Lung (tissue), 12 donors: Measurements from ENCODE around the gene ZNF536. TPM values are rescaled to one million over a fixed set of nuclear protein-coding genes. Genes with fewer than 3 reads are reported as not detected.
"Not testable (repeated sequence)": the region's sequence is repeated elsewhere in the genome, so short reads cannot be mapped to it uniquely, and the experiment has no call there.

Experiments
- ATAC-seq: fragments of 200-7000 bp; cut with Tn5 transposase; one replicate; pipeline ENCODE4 v1.9.1; 2020; ENCODE audit warnings: moderate number of reproducible peaks; ENCODE audit not compliant: insufficient read depth, low FRiP score
- DNase-seq, 3 donors: peaks; one replicate each; pipeline ENCODE4 v3.0.0-alpha.2; 2013 to 2017
- H3K27ac ChIP-seq, 2 donors: one replicate each; pipeline ENCODE4 v1.5.1; 2013; ENCODE audit warnings: mild to moderate bottlenecking in 2 of 2, moderate library complexity in 2 of 2, control low read depth in 1 of 2, inconsistent platforms in 1 of 2, low read depth in 1 of 2, low read length in 1 of 2
- H3K27me3 ChIP-seq, 3 donors: one replicate each; pipeline ENCODE4 v1.5.1; 2013; ENCODE audit warnings: low read length in 2 of 3; ENCODE audit not compliant: control insufficient read depth in 3 of 3, insufficient read depth in 3 of 3
- H3K36me3 ChIP-seq, 4 donors: one replicate each; pipeline ENCODE4 v1.5.1; 2013; ENCODE audit warnings: low read length in 4 of 4, mild to moderate bottlenecking in 1 of 4, moderate library complexity in 1 of 4; ENCODE audit not compliant: control insufficient read depth in 4 of 4, insufficient read depth in 4 of 4
- H3K4me1 ChIP-seq, 5 donors: one replicate each; pipeline ENCODE4 v1.5.1; 2013; ENCODE audit warnings: low read length in 5 of 5, mild to moderate bottlenecking in 2 of 5, moderate library complexity in 1 of 5; ENCODE audit not compliant: control insufficient read depth in 5 of 5, insufficient read depth in 5 of 5
- H3K4me3 ChIP-seq: one replicate; pipeline ENCODE4 v1.5.1; 2013; ENCODE audit warnings: mild to moderate bottlenecking, control low read depth, moderate library complexity
- H3K9ac ChIP-seq, 2 donors: one replicate each; pipeline ENCODE4 v1.5.1; 2013; ENCODE audit warnings: low read length in 2 of 2, control low read depth in 1 of 2; ENCODE audit not compliant: insufficient read depth in 1 of 2
- H3K9me3 ChIP-seq, 4 donors: one replicate each; pipeline ENCODE4 v1.5.1; 2013; ENCODE audit warnings: low read length in 3 of 4, mild to moderate bottlenecking in 1 of 4, moderate library complexity in 1 of 4; ENCODE audit not compliant: control insufficient read depth in 4 of 4, insufficient read depth in 3 of 4
- CTCF ChIP-seq: IDR thresholded peaks from 2 replicates; pipeline ENCODE4 v1.5.1; 2012; ENCODE audit warnings: mild to moderate bottlenecking; ENCODE audit errors: control extremely low read depth, extremely low read depth
- WGBS, 2 donors: extraction: QIAGEN DNeasy Blood & Tissue Kit; methylation state at CpG; one replicate each; pipeline ENCODE4 v1.1.7; 2013; 5-methylcytosine and 5-hydroxymethylcytosine counted together
- polyA plus RNA-seq, 2 donors: library from polyadenylated mRNA; stranded (reverse); fragments of 200-250 nt; gene quantifications; one replicate each; pipeline ENCODE4 v1.2.1, GENCODE V29; 2013
- total RNA-seq, 2 donors: library from RNA; depleted of rRNA in 1 of 2; stranded (reverse); fragments of >200 nt in 1 of 2; gene quantifications; one replicate each; pipeline ENCODE4 v1.2.1, GENCODE V29; 2014 to 2021
- donor health status: control.
- donor health status: control.
- donor health status: Bipolar disorder and iron deficiency.
- donor health status: healthy.
- donor health status: DM: yes; HTN: yes; CAD: no.

Gene ZNF536
- total and polyA plus RNA-seq, 4 donors = 0.07 to 5.6 (median 0.21) TPM

- Histone ChIP-seq H3K4me3 (no peak overlapping the region), H3K4me1 (peaks cover 0 to 7% (median 3%) of the 10 kb centered on the region in 5 donors), H3K9ac (no peak overlapping the region), H3K9me3 (peaks cover 0 to 5% (median 0%) of the 10 kb centered on the region in 4 donors), H3K27me3 (no peaks in the 10 kb centered on the region), H3K27ac (no peak overlapping the region), H3K36me3 (peaks cover 0 to 2% (median 0%) of the 10 kb centered on the region in 4 donors)
- 84 to 90% methylated on average over 1 of the region's 1 CpG for WGBS, 2 donors
- DNase-seq = no peak
- TF ChIP-seq CTCF = no peak
- no peak for ATAC-seq
Measured at GRCh38 chr19:30455881-30456280, 83.7 kb downstream of the ZNF536 start.

- Histone ChIP-seq H3K27ac (no peak overlapping the region), H3K9ac (no peak overlapping the region), H3K4me1 (no peaks in the 10 kb centered on the region), H3K36me3 (peaks cover 0 to 2% (median 0%) of the 10 kb centered on the region in 4 donors), H3K4me3 (no peak overlapping the region), H3K9me3 (peaks cover 0 to 5% (median 0%) of the 10 kb centered on the region in 4 donors), H3K27me3 (no peaks in the 10 kb centered on the region)
- WGBS, 2 donors = 70 to 86% methylated on average over 4 of the region's 4 CpGs
- ATAC-seq = no peak
- no peak for DNase-seq
- TF ChIP-seq CTCF = no peak
Measured at GRCh38 chr19:30457484-30457883, 85.3 kb downstream of the ZNF536 start.

- no peaks in the 10 kb centered on the region for H3K36me3 ChIP-seq
- H3K4me1 ChIP-seq = no peaks in the 10 kb centered on the region
- no peak for TF ChIP-seq CTCF
- ATAC-seq (no peak), DNase-seq (no peak)
- H3K9me3 ChIP-seq = peaks cover 0 to 5% (median 0%) of the 10 kb centered on the region in 4 donors
- H3K27ac ChIP-seq = no peak overlapping the region
- no peak overlapping the region for H3K9ac ChIP-seq
- WGBS, 2 donors = 89 to 97% methylated on average over 2 of the region's 2 CpGs
- H3K27me3 ChIP-seq = no peaks in the 10 kb centered on the region
- H3K4me3 ChIP-seq = no peak overlapping the region
Measured at GRCh38 chr19:30459859-30460258, 87.7 kb downstream of the ZNF536 start.

- 90 to 91% methylated on average over 8 of the region's 8 CpGs for WGBS, 2 donors
- H3K4me3 ChIP-seq = no peak overlapping the region
- H3K27ac ChIP-seq = no peak overlapping the region
- no peaks in the 10 kb centered on the region for H3K27me3 ChIP-seq
- ATAC-seq = no peak
- H3K36me3 ChIP-seq = no peaks in the 10 kb centered on the region
- H3K9me3 ChIP-seq = peaks cover 0 to 5% (median 0%) of the 10 kb centered on the region in 4 donors
- no peak overlapping the region for H3K9ac ChIP-seq
- no peak for TF ChIP-seq CTCF
- DNase-seq = no peak
- H3K4me1 ChIP-seq = no peaks in the 10 kb centered on the region
Measured at GRCh38 chr19:30464162-30464561, 92.0 kb downstream of the ZNF536 start.

GRCh38 chr19:30466598-30466997 is 94.4 kb downstream of the ZNF536 start:
- H3K9ac ChIP-seq, ATAC-seq, DNase-seq, H3K9me3 ChIP-seq, H3K4me3 ChIP-seq, H3K4me1 ChIP-seq, H3K36me3 ChIP-seq, H3K27me3 ChIP-seq, H3K27ac ChIP-seq: not testable (repeated sequence)
- WGBS, 2 donors = 94 to 95% methylated on average over 4 of the region's 4 CpGs
